HL-60 (cell line): ENCODE data around the gene CXCL8.

Experiments used
- DNase-seq, 2 experiments: peaks; one replicate each; pipeline ENCODE4 v3.0.0-alpha.2; 2010 to 2020; ENCODE audit warnings: low read depth in 1 of 2, low spot score in 1 of 2
- H3K27ac ChIP-seq: fragments of 250-450 bp; sonication (Bioruptor Pico); replicated peaks from 2 replicates; pipeline ENCODE4 v1.5.1; 2020; ENCODE audit warnings: mild to moderate bottlenecking, moderate library complexity
- H3K27me3 ChIP-seq: fragments of 250-450 bp; sonication (Bioruptor Pico); 2 replicates; pipeline ENCODE4 v1.5.1; 2021; ENCODE audit warnings: mild to moderate bottlenecking, moderate library complexity; ENCODE audit not compliant: insufficient read depth, poor library complexity, severe bottlenecking
- H3K4me3 ChIP-seq: replicated peaks from 2 replicates; pipeline ENCODE4 v1.5.1; 2011; ENCODE audit warnings: mild to moderate bottlenecking, control low read depth, low read length; ENCODE audit not compliant: insufficient read depth
- GABPA ChIP-seq: IDR thresholded peaks from 2 replicates; pipeline ENCODE4 v1.6.1; 2012; ENCODE audit warnings: low read depth
- POLR2AphosphoS5 ChIP-seq: IDR thresholded peaks from 2 replicates; pipeline ENCODE4 v1.6.1; 2012; ENCODE audit warnings: low read depth
- SPI1 ChIP-seq: IDR thresholded peaks from 2 replicates; pipeline ENCODE4 v1.6.1; 2012; ENCODE audit warnings: low read depth, mild to moderate bottlenecking, borderline replicate concordance
- TF ChIP-seq, protein P1 (sequence below): IDR thresholded peaks from one replicate; pipeline ENCODE4 v1.5.1; 2011; ENCODE audit warnings: low read length, control low read depth, inconsistent platforms; ENCODE audit not compliant: insufficient read depth
- TF ChIP-seq, protein P2 (sequence below): IDR thresholded peaks from 2 replicates; pipeline ENCODE4 v1.6.1; 2012; ENCODE audit warnings: low read depth; ENCODE audit not compliant: insufficient replicate concordance

Gene CXCL8

DNA sequence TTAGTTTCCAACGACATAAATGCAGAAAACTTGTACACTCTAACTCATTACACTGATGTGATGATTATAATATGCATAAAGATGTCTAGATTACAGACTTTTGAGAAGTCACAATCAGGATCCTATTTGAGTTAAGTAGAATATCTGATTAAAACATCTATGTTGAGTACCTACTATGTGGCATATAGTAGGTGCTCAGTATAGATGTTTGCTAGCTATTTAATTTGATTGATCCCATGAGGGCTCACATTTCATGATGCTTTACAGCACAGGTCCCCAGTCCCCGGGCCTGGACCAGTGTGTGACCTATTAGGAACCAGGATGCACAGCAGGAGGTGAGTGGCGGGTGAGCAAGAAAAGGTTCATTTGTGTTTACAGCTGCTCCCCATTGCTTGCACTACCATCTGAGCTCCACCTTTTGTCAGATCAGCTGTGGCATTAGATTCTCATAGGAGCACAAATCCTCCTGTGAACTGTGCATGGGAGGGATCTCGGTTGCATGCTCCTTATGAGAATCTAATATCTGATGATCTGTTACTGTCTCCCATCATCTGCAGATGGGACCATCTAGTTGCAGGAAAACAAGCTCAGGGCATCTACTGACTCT, 33.0 kb upstream of the CXCL8 start:
- H3K27ac ChIP-seq: peak overlapping the region; percentile 79
- DNase-seq: no peak
- no peaks in the 10 kb centered on the region for H3K27me3 ChIP-seq
- no peak for TF ChIP-seq SPI1
- no peak for TF ChIP-seq POLR2AphosphoS5
- TF ChIP-seq GABPA: no peak
- TF ChIP-seq, protein P1, sequence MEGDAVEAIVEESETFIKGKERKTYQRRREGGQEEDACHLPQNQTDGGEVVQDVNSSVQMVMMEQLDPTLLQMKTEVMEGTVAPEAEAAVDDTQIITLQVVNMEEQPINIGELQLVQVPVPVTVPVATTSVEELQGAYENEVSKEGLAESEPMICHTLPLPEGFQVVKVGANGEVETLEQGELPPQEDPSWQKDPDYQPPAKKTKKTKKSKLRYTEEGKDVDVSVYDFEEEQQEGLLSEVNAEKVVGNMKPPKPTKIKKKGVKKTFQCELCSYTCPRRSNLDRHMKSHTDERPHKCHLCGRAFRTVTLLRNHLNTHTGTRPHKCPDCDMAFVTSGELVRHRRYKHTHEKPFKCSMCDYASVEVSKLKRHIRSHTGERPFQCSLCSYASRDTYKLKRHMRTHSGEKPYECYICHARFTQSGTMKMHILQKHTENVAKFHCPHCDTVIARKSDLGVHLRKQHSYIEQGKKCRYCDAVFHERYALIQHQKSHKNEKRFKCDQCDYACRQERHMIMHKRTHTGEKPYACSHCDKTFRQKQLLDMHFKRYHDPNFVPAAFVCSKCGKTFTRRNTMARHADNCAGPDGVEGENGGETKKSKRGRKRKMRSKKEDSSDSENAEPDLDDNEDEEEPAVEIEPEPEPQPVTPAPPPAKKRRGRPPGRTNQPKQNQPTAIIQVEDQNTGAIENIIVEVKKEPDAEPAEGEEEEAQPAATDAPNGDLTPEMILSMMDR: no peak
- TF ChIP-seq, protein P2, sequence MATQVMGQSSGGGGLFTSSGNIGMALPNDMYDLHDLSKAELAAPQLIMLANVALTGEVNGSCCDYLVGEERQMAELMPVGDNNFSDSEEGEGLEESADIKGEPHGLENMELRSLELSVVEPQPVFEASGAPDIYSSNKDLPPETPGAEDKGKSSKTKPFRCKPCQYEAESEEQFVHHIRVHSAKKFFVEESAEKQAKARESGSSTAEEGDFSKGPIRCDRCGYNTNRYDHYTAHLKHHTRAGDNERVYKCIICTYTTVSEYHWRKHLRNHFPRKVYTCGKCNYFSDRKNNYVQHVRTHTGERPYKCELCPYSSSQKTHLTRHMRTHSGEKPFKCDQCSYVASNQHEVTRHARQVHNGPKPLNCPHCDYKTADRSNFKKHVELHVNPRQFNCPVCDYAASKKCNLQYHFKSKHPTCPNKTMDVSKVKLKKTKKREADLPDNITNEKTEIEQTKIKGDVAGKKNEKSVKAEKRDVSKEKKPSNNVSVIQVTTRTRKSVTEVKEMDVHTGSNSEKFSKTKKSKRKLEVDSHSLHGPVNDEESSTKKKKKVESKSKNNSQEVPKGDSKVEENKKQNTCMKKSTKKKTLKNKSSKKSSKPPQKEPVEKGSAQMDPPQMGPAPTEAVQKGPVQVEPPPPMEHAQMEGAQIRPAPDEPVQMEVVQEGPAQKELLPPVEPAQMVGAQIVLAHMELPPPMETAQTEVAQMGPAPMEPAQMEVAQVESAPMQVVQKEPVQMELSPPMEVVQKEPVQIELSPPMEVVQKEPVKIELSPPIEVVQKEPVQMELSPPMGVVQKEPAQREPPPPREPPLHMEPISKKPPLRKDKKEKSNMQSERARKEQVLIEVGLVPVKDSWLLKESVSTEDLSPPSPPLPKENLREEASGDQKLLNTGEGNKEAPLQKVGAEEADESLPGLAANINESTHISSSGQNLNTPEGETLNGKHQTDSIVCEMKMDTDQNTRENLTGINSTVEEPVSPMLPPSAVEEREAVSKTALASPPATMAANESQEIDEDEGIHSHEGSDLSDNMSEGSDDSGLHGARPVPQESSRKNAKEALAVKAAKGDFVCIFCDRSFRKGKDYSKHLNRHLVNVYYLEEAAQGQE: no peak
- H3K4me3 ChIP-seq: no peak overlapping the region

DNA sequence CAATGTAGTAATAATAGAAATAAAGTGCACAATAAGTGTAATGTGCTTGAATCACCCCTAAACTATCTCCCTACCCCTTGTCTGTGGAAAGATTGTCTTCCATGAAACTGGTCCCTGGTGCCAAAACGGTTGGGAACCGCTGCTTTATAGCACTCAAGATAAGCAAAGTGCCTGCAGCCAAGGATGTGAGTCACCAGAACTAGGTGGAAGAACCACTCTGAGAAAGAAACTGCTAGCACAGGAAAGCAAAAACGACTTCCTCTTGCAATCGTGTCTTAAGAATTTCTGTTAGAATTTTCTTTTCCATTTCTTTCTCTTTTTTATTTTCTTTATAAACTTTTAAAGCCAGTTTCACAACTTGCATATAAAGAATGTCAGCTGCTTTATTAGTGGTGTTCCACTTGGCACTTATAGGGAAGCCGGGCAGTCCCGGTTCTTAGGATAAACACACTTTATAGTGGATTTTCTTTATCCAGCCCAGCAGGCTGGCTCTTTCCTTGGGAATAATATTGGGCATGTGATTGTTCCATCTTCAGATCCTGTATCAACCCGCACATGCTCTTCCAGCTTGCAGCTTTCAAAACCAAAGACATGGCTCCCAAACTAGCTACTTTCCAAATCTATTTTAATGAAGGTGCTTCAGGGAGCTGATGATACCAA, 32.3 kb upstream of the CXCL8 start:
- DNase-seq: peak; percentile 61 to 75
- Histone ChIP-seq H3K4me3 (no peak overlapping the region), H3K27ac (peak overlapping the region; percentile 79), H3K27me3 (no peaks in the 10 kb centered on the region)
- TF ChIP-seq SPI1 (peak; percentile 80), POLR2AphosphoS5 (no peak)
- TF ChIP-seq, protein P1: no peak

DNA sequence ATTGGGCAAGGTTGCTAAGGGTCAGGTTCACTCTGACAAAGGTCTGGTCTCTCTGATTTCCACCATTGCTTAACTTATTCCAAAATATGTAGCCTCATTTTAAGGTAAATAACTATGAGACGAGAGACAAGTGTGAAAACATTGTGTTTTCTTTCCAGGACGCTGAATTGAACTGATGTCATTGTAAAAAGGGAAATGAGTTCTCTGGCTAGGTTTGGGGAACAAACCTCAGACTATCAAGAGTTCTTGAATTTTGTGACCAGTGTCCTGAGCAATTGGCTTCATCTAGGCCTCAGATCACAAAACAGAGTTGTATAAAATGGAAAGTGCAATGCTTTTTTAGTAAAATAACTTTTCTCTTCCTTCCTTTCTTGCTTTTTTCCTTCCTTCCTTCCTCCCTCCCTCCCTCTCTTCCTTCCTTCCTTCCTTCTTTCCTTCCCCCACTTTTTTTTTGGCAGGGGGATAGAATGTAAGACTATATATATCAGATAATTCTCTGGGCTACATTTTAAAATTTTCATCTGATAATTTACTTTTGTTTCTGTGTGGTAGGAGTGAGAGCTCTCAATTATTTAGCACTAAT, 30.8 kb upstream of the CXCL8 start:
- no peaks in the 10 kb centered on the region for H3K27me3 ChIP-seq
- no peak overlapping the region for H3K4me3 ChIP-seq
- H3K27ac ChIP-seq: peak overlapping the region; percentile 79
- peak in 1 of 2 experiments; percentile 52 for DNase-seq
- TF ChIP-seq, protein P1: no peak
- peak; percentile 81 for TF ChIP-seq SPI1

DNA sequence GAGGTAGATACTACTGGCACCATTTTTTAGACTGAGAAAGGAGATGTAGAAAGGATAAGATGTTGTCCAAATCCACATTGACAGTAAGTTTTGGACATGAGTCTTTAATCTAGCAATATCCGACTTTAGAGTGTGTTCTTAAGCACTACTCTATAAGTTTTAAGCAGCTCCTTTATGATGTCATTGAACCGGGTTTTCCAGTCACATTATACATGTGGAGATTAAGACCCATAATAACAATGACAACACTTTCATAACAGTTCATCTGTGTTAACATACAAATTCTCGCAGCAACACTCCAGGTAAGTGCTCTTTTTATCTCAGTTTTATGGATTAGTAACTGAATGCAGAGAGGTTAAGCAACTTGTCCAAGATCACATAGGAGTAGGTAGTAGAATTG, 30.3 kb upstream of the CXCL8 start:
- Histone ChIP-seq H3K27me3 (no peaks in the 10 kb centered on the region), H3K4me3 (no peak overlapping the region), H3K27ac (peak overlapping the region; percentile 79)
- DNase-seq: no peak
- no peak for TF ChIP-seq POLR2AphosphoS5
- no peak for TF ChIP-seq SPI1
- no peak for TF ChIP-seq GABPA
- TF ChIP-seq, protein P2: no peak
- TF ChIP-seq, protein P1: no peak
